Measurements from ENCODE around the gene PSAPL1. TPM values are rescaled to one million over a fixed set of nuclear protein-coding genes. Genes with fewer than 3 reads are reported as not detected.

Gene PSAPL1
- total RNA-seq, 1 donor from 2014 or later = not detected

DNA sequence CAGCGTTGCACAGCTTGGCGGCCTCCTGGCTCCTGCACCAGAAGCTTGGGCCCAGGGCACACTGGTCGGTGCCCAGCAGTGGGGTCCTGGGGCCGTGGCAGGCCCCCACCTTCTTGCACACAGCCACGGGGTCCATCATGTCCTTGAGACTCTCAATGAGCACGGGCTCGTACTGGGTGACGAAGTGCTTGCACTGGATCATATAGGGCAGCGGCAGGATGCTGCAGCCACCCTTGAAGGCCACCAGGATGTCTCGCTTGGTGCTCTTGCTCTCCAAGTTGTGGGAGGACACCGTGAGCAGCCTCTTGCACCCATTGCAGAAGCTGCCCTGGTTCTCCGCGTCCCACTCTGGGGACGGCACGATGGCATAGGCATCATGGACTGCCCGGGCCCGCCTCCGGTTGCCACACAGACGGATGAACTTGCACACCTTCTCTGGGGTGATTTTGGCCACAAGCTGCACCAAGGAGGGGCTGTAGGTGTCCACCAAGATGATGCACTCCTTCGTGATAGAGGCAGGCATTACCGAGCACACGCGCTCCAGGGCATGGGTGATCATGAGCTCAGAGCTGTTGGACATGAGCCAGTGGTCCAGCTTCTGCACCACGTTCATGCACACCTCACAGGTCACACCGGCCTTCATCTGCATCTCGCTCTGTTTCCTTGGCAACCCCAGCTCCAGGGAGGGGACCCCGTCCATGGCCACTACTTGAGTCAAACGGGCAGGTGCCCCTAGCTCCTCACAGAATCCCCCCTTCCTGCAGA, 1.2 kb downstream of the PSAPL1 start:
- DNase-seq (ENCODE audit: low spot score) = peak; percentile 70

DNA sequence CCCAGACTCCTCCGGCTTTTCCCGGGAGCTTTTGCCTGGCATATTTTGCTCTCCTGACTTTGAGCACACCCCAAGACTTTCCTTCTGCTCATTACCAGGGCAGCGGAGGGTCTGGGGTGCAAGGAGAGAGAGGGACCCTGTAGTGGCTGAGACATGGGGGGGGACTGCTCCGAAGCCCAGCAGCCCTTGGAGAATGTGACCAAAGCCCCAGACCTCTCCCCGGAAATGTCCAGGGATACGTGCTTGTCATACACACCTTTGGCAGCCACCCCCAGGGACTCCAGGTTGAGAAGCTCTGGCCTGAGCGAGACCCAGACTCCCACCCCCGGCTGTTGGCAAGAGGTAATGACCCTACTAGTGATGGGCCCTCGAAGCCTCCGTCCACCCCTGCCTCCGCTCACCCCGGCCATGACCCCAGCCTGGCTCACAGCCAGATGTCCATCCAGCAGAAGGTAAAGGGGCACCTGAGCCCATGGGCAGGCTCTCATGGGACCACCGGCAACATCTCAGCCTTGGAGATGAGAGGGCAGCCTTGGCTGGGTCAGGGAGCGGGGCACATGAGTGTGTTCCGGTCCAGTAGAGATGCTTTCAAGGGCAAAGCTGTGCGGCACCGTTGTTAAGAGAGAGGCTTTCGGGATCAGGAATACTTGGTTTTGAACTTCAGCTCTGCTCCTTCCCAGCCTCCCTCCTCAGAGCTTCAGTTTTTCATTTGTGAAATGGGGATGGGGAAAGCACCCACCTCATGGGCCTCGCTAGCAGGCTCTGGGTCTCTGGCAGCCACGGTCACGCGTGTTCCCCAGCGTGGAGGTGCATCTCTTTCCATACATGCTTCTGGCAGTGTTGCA, 2.0 kb downstream of the PSAPL1 start:
- Mint-ChIP-seq H3K27ac (ENCODE audit: unreplicated experiment) (no peak overlapping the region), H3K4me1 (ENCODE audit: low read depth) (peaks cover 15% of the 10 kb centered on the region), H3K9me3 (ENCODE audit: low read depth) (no peaks in the 10 kb centered on the region), H3K27me3 (ENCODE audit: low read depth) (peaks cover 15% of the 10 kb centered on the region), H3K36me3 (ENCODE audit: low read depth) (no peaks in the 10 kb centered on the region), H3K4me3 (ENCODE audit: unreplicated experiment) (no peak overlapping the region)
- DNase-seq (ENCODE audit: low spot score) = peak; percentile 79
- TF ChIP-seq, protein P1, sequence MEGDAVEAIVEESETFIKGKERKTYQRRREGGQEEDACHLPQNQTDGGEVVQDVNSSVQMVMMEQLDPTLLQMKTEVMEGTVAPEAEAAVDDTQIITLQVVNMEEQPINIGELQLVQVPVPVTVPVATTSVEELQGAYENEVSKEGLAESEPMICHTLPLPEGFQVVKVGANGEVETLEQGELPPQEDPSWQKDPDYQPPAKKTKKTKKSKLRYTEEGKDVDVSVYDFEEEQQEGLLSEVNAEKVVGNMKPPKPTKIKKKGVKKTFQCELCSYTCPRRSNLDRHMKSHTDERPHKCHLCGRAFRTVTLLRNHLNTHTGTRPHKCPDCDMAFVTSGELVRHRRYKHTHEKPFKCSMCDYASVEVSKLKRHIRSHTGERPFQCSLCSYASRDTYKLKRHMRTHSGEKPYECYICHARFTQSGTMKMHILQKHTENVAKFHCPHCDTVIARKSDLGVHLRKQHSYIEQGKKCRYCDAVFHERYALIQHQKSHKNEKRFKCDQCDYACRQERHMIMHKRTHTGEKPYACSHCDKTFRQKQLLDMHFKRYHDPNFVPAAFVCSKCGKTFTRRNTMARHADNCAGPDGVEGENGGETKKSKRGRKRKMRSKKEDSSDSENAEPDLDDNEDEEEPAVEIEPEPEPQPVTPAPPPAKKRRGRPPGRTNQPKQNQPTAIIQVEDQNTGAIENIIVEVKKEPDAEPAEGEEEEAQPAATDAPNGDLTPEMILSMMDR (IDR thresholded peaks at IDR 0.05) = no peak

More for the DNA sequence above, 1.2 kb downstream of the PSAPL1 start:
- TF ChIP-seq, protein P1 (IDR thresholded peaks at IDR 0.05) = no peak
- H3K27ac Mint-ChIP-seq (ENCODE audit: unreplicated experiment) = no peak overlapping the region
- H3K4me3 Mint-ChIP-seq (ENCODE audit: unreplicated experiment) = no peak overlapping the region
- no peaks in the 10 kb centered on the region for H3K36me3 Mint-ChIP-seq (ENCODE audit: low read depth)
- peaks cover 11% of the 10 kb centered on the region for H3K4me1 Mint-ChIP-seq (ENCODE audit: low read depth)
- peaks cover under 1% of the 10 kb centered on the region for H3K9me3 Mint-ChIP-seq (ENCODE audit: low read depth)
- peaks cover 15% of the 10 kb centered on the region for H3K27me3 Mint-ChIP-seq (ENCODE audit: low read depth)

DNA sequence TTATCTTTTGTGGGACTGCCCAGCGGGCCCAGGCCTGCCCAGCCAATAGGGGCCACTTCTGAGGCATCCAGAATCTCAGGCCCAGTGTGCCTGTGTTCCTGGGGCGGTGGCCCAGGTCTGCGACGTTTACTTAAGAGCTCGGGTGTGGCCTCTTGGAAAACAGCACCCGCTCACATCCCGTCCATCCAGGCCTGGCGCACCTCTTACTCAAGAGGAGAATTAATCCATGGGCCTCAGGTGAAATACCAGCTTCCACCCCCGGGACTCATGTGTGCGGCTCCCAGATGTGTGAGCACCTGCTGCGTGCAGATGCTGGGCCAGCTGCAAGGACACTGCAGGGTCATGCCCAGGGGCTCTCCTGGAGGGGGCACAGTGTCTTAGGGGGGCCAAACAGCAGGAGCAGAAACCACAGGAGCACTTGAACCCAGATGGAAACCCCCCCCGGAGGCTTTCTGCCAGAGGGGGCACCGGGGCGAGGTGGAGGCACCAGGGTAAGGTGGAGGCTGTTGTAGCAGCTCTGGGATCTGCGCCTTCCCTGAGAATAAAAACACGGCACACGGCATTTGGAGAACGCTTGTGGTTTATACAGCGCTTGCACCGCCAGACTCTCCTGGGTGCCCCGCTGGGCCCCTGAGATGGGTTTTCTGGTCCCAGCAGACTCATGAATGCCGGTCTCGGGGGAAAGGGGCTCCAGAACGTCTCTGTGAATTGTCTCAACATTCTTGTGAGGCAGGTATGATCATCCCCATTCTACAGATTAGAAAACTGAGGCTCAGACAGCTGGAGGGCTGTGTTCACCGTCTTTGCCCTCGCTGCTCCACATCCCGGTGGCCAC, 2.8 kb downstream of the PSAPL1 start:
- Mint-ChIP-seq H3K9me3 (ENCODE audit: low read depth) (no peaks in the 10 kb centered on the region), H3K4me3 (ENCODE audit: unreplicated experiment) (no peak overlapping the region), H3K27ac (ENCODE audit: unreplicated experiment) (no peak overlapping the region), H3K4me1 (ENCODE audit: low read depth) (peaks cover 15% of the 10 kb centered on the region), H3K36me3 (ENCODE audit: low read depth) (no peaks in the 10 kb centered on the region), H3K27me3 (ENCODE audit: low read depth) (peaks cover 12% of the 10 kb centered on the region)
- TF ChIP-seq, protein P1 (IDR thresholded peaks at IDR 0.05) = no peak
- peak; percentile 75 for DNase-seq (ENCODE audit: low spot score)

DNA sequence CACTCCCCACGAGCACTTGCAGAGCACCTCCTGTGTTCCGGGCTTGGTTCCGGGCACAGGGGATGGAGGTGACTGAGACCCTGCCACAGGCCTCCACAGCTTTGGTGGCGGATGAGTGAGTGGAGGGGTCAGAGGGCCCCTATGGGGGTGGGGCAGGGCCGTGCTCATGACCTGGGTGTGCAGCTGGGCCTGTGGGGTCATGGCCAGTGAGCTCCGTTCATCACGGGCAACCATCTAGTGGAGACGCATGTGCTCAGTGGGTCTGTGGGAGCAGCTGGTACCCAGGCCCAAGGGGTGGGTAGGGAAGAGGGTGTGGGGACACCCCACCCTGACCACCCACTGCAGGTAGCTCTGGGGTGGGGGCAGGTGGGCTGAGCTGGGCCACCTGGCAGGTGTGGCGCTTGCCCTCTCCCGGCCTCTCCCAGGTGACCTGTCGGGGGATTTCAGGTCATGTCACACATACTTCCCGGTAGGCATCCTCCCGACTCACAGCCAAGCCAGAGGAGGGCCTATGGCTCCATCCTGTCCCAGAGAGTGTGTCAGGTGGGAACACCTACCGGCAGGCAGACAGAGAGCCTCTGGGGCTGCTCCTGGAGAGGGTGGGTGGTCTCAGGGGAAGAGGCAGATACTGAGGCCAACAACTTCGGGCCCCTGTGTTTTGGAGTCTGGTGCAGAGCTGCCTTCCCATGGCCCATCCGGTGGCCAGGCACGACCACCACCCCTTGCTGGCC, 3.6 kb downstream of the PSAPL1 start:
- peaks cover 6% of the 10 kb centered on the region for H3K27me3 Mint-ChIP-seq (ENCODE audit: low read depth)
- TF ChIP-seq, protein P1 (IDR thresholded peaks at IDR 0.05) = no peak
- H3K9me3 Mint-ChIP-seq (ENCODE audit: low read depth) = no peaks in the 10 kb centered on the region
- no peak overlapping the region for H3K27ac Mint-ChIP-seq (ENCODE audit: unreplicated experiment)
- H3K36me3 Mint-ChIP-seq (ENCODE audit: low read depth) = no peaks in the 10 kb centered on the region
- peaks cover 15% of the 10 kb centered on the region for H3K4me1 Mint-ChIP-seq (ENCODE audit: low read depth)
- peak; percentile 89 for DNase-seq (ENCODE audit: low spot score)
- no peak overlapping the region for H3K4me3 Mint-ChIP-seq (ENCODE audit: unreplicated experiment)
